HepG2 (cell line): ENCODE data around the gene PXMP2. TPM values are rescaled to one million over a fixed set of nuclear protein-coding genes. Genes with fewer than 3 reads are reported as not detected.

Experiments
- ATF3 ChIP-seq: sonication (generic); formaldehyde crosslinking; IDR thresholded peaks from 2 replicates; pipeline ENCODE4 v1.4.0; 2020; ENCODE audit warnings: missing genetic modification reagents
- DMAP1 ChIP-seq: IDR thresholded peaks from 2 replicates; pipeline ENCODE4 v1.6.1; 2016
- EHMT2 ChIP-seq: fragments of 200-600 bp; sonication (generic); IDR thresholded peaks from 2 replicates; pipeline ENCODE4 v1.7.0; 2017; ENCODE audit warnings: antibody characterized with exemption, low read depth, low read length, borderline replicate concordance
- FIP1L1 ChIP-seq: fragments of 200-400 bp; formaldehyde crosslinking; IDR thresholded peaks from 2 replicates; pipeline ENCODE4 v1.6.1; 2018; ENCODE audit warnings: low read depth, mild to moderate bottlenecking, low read length, moderate library complexity, borderline replicate concordance; ENCODE audit not compliant: insufficient read depth
- HOXA5 ChIP-seq: sonication (generic); formaldehyde crosslinking; IDR thresholded peaks from 2 replicates; pipeline ENCODE4 v1.4.0; 2020; ENCODE audit warnings: missing genetic modification reagents
- MED8 ChIP-seq: sonication (generic); formaldehyde crosslinking; IDR thresholded peaks from 2 replicates; pipeline ENCODE4 v1.8.1; 2023; ENCODE audit warnings: mild to moderate bottlenecking, missing genetic modification reagents; ENCODE audit not compliant: insufficient replicate concordance
- POLR2A ChIP-seq, 2 experiments: IDR thresholded peaks; 2 replicates each; pipeline ENCODE4 v1.6.1; 2011; ENCODE audit warnings: low read depth in 2 of 2, low read length in 2 of 2, mild to moderate bottlenecking in 1 of 2, moderate library complexity in 1 of 2; ENCODE audit not compliant: insufficient read depth in 1 of 2
- RXRA ChIP-seq: sonication (generic); formaldehyde crosslinking; IDR thresholded peaks from 2 replicates; pipeline ENCODE4 v1.5.1; 2020; ENCODE audit warnings: missing genetic modification reagents
- SAP130 ChIP-seq: IDR thresholded peaks from 2 replicates; pipeline ENCODE4 v1.6.1; 2016; ENCODE audit warnings: low read depth
- SOX6 ChIP-seq, 2 experiments: fragments of 450-650 bp in 1 of 2; sonication (generic) in 1 of 2; formaldehyde crosslinking in 1 of 2; IDR thresholded peaks; 2 replicates each; pipeline versions ENCODE4 v1.4.0 to v1.6.1; 2017 to 2020; ENCODE audit warnings: antibody characterized with exemption in 1 of 2, mild to moderate bottlenecking in 1 of 2, missing genetic modification reagents in 1 of 2
- YY1 ChIP-seq: IDR thresholded peaks from 2 replicates; pipeline ENCODE4 v1.6.1; 2011; ENCODE audit warnings: low read length, low read depth, moderate library complexity, mild to moderate bottlenecking; ENCODE audit not compliant: insufficient read depth, insufficient replicate concordance
- ZBTB4 ChIP-seq: sonication (generic); formaldehyde crosslinking; IDR thresholded peaks from 2 replicates; pipeline ENCODE4 v1.4.0; 2020; ENCODE audit warnings: missing genetic modification reagents, mild to moderate bottlenecking, borderline replicate concordance
- ZNF280D ChIP-seq: sonication (generic); formaldehyde crosslinking; IDR thresholded peaks from 2 replicates; pipeline ENCODE4 v1.5.1; 2020; ENCODE audit warnings: mild to moderate bottlenecking, missing genetic modification reagents
- ZNF710 ChIP-seq: sonication (generic); formaldehyde crosslinking; IDR thresholded peaks from 2 replicates; pipeline ENCODE4 v1.5.0; 2020; ENCODE audit warnings: mild to moderate bottlenecking, missing genetic modification reagents, borderline replicate concordance
- polyA plus RNA-seq, 8 experiments: library from polyadenylated mRNA; depleted of rRNA in 3 of 8; stranded (reverse) in 7 of 8; unstranded in 1 of 8; fragments of >200 nt; fragmentation: Illumina TruSeq in 4 of 8; extraction: Trizol in 4 of 8; gene quantifications; 2 replicates each; pipeline versions ENCODE4 v1.2.1 to v1.2.3, GENCODE V29; 2011 to 2016; ENCODE audit warnings: low read depth in 4 of 8, missing spikeins in 1 of 8, mixed read lengths in 1 of 8; ENCODE audit not compliant: insufficient read depth in 1 of 8
- total RNA-seq, 5 experiments: library from RNA; depleted of rRNA; stranded (reverse); fragments of >200 nt; fragmentation: Illumina TruSeq; extraction: Trizol; gene quantifications; 2 replicates each; pipeline ENCODE4 v1.2.3, GENCODE V29; 2016; ENCODE audit warnings: low read depth in 1 of 5

PXMP2 gene
- total and polyA plus RNA-seq, 2 of the 13 experiments (the other 11 are each of a cell fraction or from before 2014, with no cell fraction given) = 25.5 to 42.9 TPM

GRCh38 chr12:132687211-132688164, at the start of gene PXMP2, which contains the start of gene POLE (continued):
- TF ChIP-seq ZNF280D (no peak), ZNF710 (CRISPR knock-in tag) (no peak), YY1 (peak; percentile 92), ZBTB4 (CRISPR knock-in tag) (no peak), DMAP1 (CRISPR knock-in tag) (no peak), EHMT2 (no peak), MED8 (CRISPR knock-in tag) (no peak), ATF3 (CRISPR knock-in tag) (0 out of 2 replicates have a peak, but pooled peaks have one; percentile 11), POLR2A (IDR thresholded peaks at IDR 0.05; ENCODE audit: insufficient read depth in 1 of 2, low read depth in 2 of 2, low read length in 2 of 2) (peak; percentile 35 to 70; a peak in 3 of 4 replicates), SOX6 (IDR thresholded peaks at IDR 0.05) (no peak), SOX6 (CRISPR knock-in tag; IDR thresholded peaks at IDR 0.05) (no peak), SAP130 (peak; percentile 95), HOXA5 (CRISPR knock-in tag) (0 out of 2 replicates have a peak, but pooled peaks have one; percentile 50), FIP1L1 (0 out of 2 replicates have a peak, but pooled peaks have one; percentile 83), RXRA (CRISPR knock-in tag) (no peak)
